GM12878 (cell line): ENCODE measurements around the gene ADAMTS13. TPM values are rescaled to one million over a fixed set of nuclear protein-coding genes. Genes with fewer than 3 reads are reported as not detected.

ENCODE experiments used
- ATAC-seq: fragments of 200-7000 bp; cut with Tn5 transposase; 3 replicates; pipeline ENCODE4 v1.9.1; 2020; ENCODE audit warnings: mild to moderate bottlenecking, moderate library complexity
- BruUV-seq: library from RNA; stranded (reverse); fragments of 400-500 nt; replicated peaks from 2 replicates; lab custom pipeline; 2021; lab: Mats Ljungman, UMichigan
- CTCF ChIA-PET: fragments of 300-600 bp; sonication (Branson Sonifier 250); formaldehyde crosslinking; extraction: SDS; loops from one replicate; lab custom pipeline; 2021; ENCODE audit warnings: inconsistent platforms; lab: Yijun Ruan, JAX
- POLR2A ChIA-PET: fragments of 350-600 bp; formaldehyde crosslinking; extraction: SDS; loops from one replicate; lab custom pipeline; 2021; ENCODE audit warnings: inconsistent platforms; lab: Charles Lee
- RAD21 ChIA-PET: fragments of 300-600 bp; sonication (Branson Sonifier 250); formaldehyde crosslinking; loops from one replicate; lab custom pipeline; 2023; ENCODE audit warnings: antibody characterized with exemption; ENCODE audit not compliant: unreplicated experiment; lab: Charles Lee
- SMC1A ChIA-PET: fragments of 300-600 bp; sonication (Branson Sonifier 250); formaldehyde crosslinking; loops from one replicate; lab custom pipeline; 2023; ENCODE audit not compliant: unreplicated experiment, uncharacterized antibody; lab: Charles Lee
- DNase-seq: peaks from one replicate; pipeline ENCODE4 v3.0.0-alpha.2; 2011; ENCODE audit warnings: low read depth, low spot score
- FAIRE-seq: peaks from 3 replicates; lab custom pipeline; 2011; peaks lifted over from hg19 to GRCh38; lab: Jason Lieb, UNC
- H2AFZ ChIP-seq: 2 replicates; pipeline ENCODE4 v1.6.0; 2011; ENCODE audit warnings: low read depth, low read length, control low read depth; ENCODE audit not compliant: control insufficient read depth
- H3K27ac ChIP-seq: 2 replicates; pipeline ENCODE4 v1.5.1; 2011; ENCODE audit warnings: control low read depth; ENCODE audit not compliant: control insufficient read depth, insufficient read depth
- H3K27me3 ChIP-seq, 2 experiments: replicated peaks in 1 of 2; 2 replicates each; pipeline versions ENCODE4 v1.6.0 to v1.6.1; 2011; ENCODE audit warnings: low read length in 1 of 2; ENCODE audit not compliant: control insufficient read depth in 2 of 2, insufficient read depth in 2 of 2
- H3K36me3 ChIP-seq, 2 experiments: 2 replicates each; pipeline ENCODE4 v1.5.1; 2011; ENCODE audit warnings: low read length in 1 of 2; ENCODE audit not compliant: control insufficient read depth in 2 of 2, insufficient read depth in 2 of 2
- H3K4me1 ChIP-seq: 2 replicates; pipeline ENCODE4 v1.6.1; 2011; ENCODE audit warnings: mild to moderate bottlenecking, low read length, moderate library complexity, mixed read lengths; ENCODE audit not compliant: control insufficient read depth, insufficient read depth
- H3K4me2 ChIP-seq: 2 replicates; pipeline ENCODE4 v1.6.0; 2011; ENCODE audit warnings: control low read depth; ENCODE audit not compliant: control insufficient read depth, insufficient read depth
- H3K4me3 ChIP-seq: fragments of 200-600 bp; sonication (generic); 2 replicates; pipeline ENCODE4 v1.5.1; 2016
- H3K79me2 ChIP-seq: 2 replicates; pipeline ENCODE4 v1.6.0; 2011; ENCODE audit warnings: low read length; ENCODE audit not compliant: control insufficient read depth, insufficient read depth
- H3K9ac ChIP-seq: 2 replicates; pipeline ENCODE4 v1.8.0; 2011; ENCODE audit warnings: low read length, control low read depth, mixed read lengths; ENCODE audit not compliant: control insufficient read depth, insufficient read depth
- H3K9me3 ChIP-seq: replicated peaks from 3 replicates; pipeline ENCODE4 v1.5.1; 2011; ENCODE audit warnings: mild to moderate bottlenecking, low read length; ENCODE audit not compliant: control insufficient read depth, insufficient read depth
- H4K20me1 ChIP-seq: 2 replicates; pipeline ENCODE4 v1.6.0; 2011; ENCODE audit not compliant: control insufficient read depth, insufficient read depth
- CBFB ChIP-seq: IDR thresholded peaks from 2 replicates; pipeline ENCODE4 v1.6.1; 2016; ENCODE audit warnings: antibody characterized with exemption, low read depth
- GATAD2B ChIP-seq: fragments of 450-650 bp; conservative IDR thresholded peaks from 2 replicates; pipeline ENCODE4 v1.6.1; 2017; ENCODE audit warnings: low read depth, mild to moderate bottlenecking, moderate library complexity
- HCFC1 ChIP-seq: fragments of 150-350 bp; IDR thresholded peaks from 2 replicates; pipeline ENCODE4 v1.6.1; 2014; ENCODE audit warnings: low read length
- JUNB ChIP-seq: IDR thresholded peaks from 2 replicates; pipeline ENCODE4 v1.6.1; 2016; ENCODE audit warnings: antibody characterized with exemption, mild to moderate bottlenecking
- RAD21 ChIP-seq: IDR thresholded peaks from 2 replicates; pipeline ENCODE4 v1.6.1; 2011; ENCODE audit warnings: mild to moderate bottlenecking, low read depth, low read length, moderate library complexity; ENCODE audit not compliant: insufficient read depth
- TARDBP ChIP-seq: IDR thresholded peaks from 2 replicates; pipeline ENCODE4 v1.6.1; 2016; ENCODE audit warnings: borderline replicate concordance
- WGBS: methylation state at CpG from one replicate; pipeline ENCODE4 v1.1.6; 2016; ENCODE audit warnings: low lambda C conversion rate; ENCODE audit not compliant: insufficient replicate concordance, insufficient coverage; ENCODE audit errors: missing lambda C conversion rate; 5-methylcytosine and 5-hydroxymethylcytosine counted together
- in situ Hi-C: fragments of 300-500 bp; cut with MboI; formaldehyde crosslinking; loops from 9 replicates; pipeline ENCODE4 v1.14.3; 2018; ENCODE audit warnings: mixed read lengths
- intact Hi-C: fragments of 100-400 bp; cut with micrococcal nuclease; formaldehyde crosslinking; loops from one replicate; pipeline ENCODE4 v1.14.2; 2022; ENCODE audit not compliant: unreplicated experiment
- polyA plus RNA-seq, 11 experiments: library from polyadenylated mRNA; depleted of rRNA in 4 of 11; unstranded in 6 of 11; stranded (reverse) in 5 of 11; fragments of >200 nt; fragmentation: Nextera tagmentation in 4 of 11; fragmentation: Illumina TruSeq in 1 of 11; extraction: Ambion mirVana in 4 of 11; extraction: Trizol in 1 of 11; gene quantifications; 1 replicate in 1 of 11; 2 replicates in 10 of 11; pipeline versions ENCODE4 v1.2.1 to v1.2.3, GENCODE V29; 2011 to 2016; ENCODE audit warnings: inconsistent platforms in 2 of 11, missing spikeins in 2 of 11, low read depth in 1 of 11
- total RNA-seq, 4 experiments: library from RNA; depleted of rRNA in 3 of 4; stranded (reverse); fragments of >200 nt in 3 of 4; fragmentation: Illumina TruSeq in 1 of 4; extraction: Trizol in 1 of 4; gene quantifications; 2 replicates each; pipeline versions ENCODE4 v1.2.1 to v1.2.3, GENCODE V29; 2013 to 2021
- TF ChIP-seq, protein P1 (sequence below), 3 experiments: IDR thresholded peaks in 2 of 3; conservative IDR thresholded peaks in 1 of 3; 2 replicates each; pipeline ENCODE4 v1.5.1; 2011; ENCODE audit warnings: low read depth in 3 of 3, low read length in 3 of 3, mild to moderate bottlenecking in 3 of 3, control low read depth in 2 of 3, moderate library complexity in 2 of 3, inconsistent platforms in 1 of 3, mixed read lengths in 1 of 3; ENCODE audit not compliant: control insufficient read depth in 2 of 3, insufficient read depth in 1 of 3; ENCODE audit errors: extremely low read depth in 1 of 3

ADAMTS13 gene
- total and polyA plus RNA-seq, 10 of the 15 experiments (the other 5 are each of a cell fraction or from before 2014, with no cell fraction given): 0.08 to 2.4 (median 0.28) TPM

DNA sequence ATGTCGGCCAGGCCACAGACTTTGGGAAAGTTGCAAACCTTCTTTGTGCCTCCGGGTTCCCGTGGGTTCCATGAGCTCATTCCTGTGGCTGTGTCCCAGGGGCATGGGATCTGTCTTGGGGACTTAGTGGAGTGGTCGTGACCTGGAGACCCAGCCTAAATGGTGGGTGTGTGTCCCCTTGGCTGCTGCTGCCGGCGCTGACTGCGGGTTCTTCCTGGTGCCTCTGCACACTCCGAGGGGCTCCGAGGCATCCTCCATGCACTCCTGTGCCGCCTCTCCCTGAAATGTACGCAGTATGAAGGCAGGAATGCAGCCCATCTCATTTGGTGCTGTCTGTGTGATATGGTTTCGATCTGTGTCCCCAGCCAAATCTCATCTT, 77.7 kb downstream of the ADAMTS13 start (continued):
- TF ChIP-seq, protein P1, sequence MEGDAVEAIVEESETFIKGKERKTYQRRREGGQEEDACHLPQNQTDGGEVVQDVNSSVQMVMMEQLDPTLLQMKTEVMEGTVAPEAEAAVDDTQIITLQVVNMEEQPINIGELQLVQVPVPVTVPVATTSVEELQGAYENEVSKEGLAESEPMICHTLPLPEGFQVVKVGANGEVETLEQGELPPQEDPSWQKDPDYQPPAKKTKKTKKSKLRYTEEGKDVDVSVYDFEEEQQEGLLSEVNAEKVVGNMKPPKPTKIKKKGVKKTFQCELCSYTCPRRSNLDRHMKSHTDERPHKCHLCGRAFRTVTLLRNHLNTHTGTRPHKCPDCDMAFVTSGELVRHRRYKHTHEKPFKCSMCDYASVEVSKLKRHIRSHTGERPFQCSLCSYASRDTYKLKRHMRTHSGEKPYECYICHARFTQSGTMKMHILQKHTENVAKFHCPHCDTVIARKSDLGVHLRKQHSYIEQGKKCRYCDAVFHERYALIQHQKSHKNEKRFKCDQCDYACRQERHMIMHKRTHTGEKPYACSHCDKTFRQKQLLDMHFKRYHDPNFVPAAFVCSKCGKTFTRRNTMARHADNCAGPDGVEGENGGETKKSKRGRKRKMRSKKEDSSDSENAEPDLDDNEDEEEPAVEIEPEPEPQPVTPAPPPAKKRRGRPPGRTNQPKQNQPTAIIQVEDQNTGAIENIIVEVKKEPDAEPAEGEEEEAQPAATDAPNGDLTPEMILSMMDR (IDR thresholded peaks at IDR 0.05 in 2 of 3, conservative IDR thresholded peaks at IDR 0.05 in 1 of 3; ENCODE audit: control insufficient read depth in 2 of 3, extremely low read depth in 1 of 3, insufficient read depth in 1 of 3, low read depth in 3 of 3, low read length in 3 of 3): no peak
- TF ChIP-seq GATAD2B: no peak
- TF ChIP-seq HCFC1: no peak
- no peak for TF ChIP-seq JUNB

DNA sequence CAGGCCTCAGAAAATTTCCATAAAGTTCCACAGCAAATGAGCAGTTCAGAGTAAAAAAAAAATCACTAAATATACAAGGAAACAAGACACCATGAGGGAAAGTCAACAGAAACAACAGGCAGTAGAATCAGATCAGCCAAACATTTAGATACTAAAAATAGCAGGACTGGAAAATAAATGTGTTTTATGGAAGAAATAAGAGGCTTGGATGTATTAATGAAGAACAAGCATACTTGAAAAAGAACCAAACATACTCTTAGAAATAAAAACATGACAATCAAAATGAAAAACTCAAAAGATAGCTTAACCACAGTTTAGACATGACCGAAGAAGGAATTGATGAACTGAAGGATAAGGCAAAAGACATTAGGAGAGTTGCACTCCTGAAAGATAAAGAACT, 79.9 kb downstream of the ADAMTS13 start:
- no peaks in the 10 kb centered on the region for H3K36me3 ChIP-seq
- H4K20me1 ChIP-seq: no peaks in the 10 kb centered on the region
- no peak overlapping the region for H3K9ac ChIP-seq
- no peak overlapping the region for H3K4me3 ChIP-seq
- RAD21 ChIA-PET: no interaction called here
- WGBS: 96% methylated on average over 1 of the region's 1 CpG
- no peak for FAIRE-seq
- no peaks in the 10 kb centered on the region for H3K4me1 ChIP-seq
- DNase-seq: no peak
- no peak overlapping the region for H3K4me2 ChIP-seq
- CTCF ChIA-PET: no interaction called here
- no TSS peak for BruUV-seq
- peaks cover 7% of the 10 kb centered on the region; the same call in 2 of the 3 replicates for H3K9me3 ChIP-seq
- in situ Hi-C loops (no loop called here), intact Hi-C loops (no loop called here)
- no peak for ATAC-seq
- H3K27me3 ChIP-seq: peaks cover 0 to 3% of the 10 kb centered on the region in 2 experiments; a peak in 2 of 4 replicates
- no peak overlapping the region for H2AFZ ChIP-seq
- SMC1A ChIA-PET: no interaction called here
- H3K79me2 ChIP-seq: no peaks in the 10 kb centered on the region
- POLR2A ChIA-PET: no interaction called here
- H3K27ac ChIP-seq: no peak overlapping the region
- no peak for TF ChIP-seq TARDBP
- TF ChIP-seq RAD21: no peak
- no peak for TF ChIP-seq CBFB
